CD4-positive, alpha-beta memory T cell (primary cell): ENCODE measurements around the gene SACS. TPM values are rescaled to one million over a fixed set of nuclear protein-coding genes. Genes with fewer than 3 reads are reported as not detected.

Experiments used
- CTCF ChIA-PET: fragments of 350-600 bp; sonication (Branson Sonifier 250); formaldehyde crosslinking; loops from one replicate; lab custom pipeline; 2021; ENCODE audit warnings: inconsistent platforms; ENCODE audit not compliant: partially characterized antibody; lab: Charles Lee
- POLR2A ChIA-PET: fragments of 350-600 bp; sonication (Branson Sonifier 250); formaldehyde crosslinking; loops from one replicate; lab custom pipeline; 2021; ENCODE audit not compliant: partially characterized antibody; lab: Charles Lee
- DNase-seq, 5 donors: peaks; one replicate each; pipeline versions ENCODE4 v3.0.0 to v3.0.0-alpha.2; 2020 to 2022; ENCODE audit warnings: mixed read lengths in 1 of 5
- H3K27ac ChIP-seq: one replicate; pipeline ENCODE4 v1.7.0; 2013; ENCODE audit warnings: low read depth, low read length
- H3K27me3 ChIP-seq: 2 replicates; pipeline ENCODE4 v1.7.0; 2013; ENCODE audit warnings: mild to moderate bottlenecking, low read length, moderate library complexity; ENCODE audit not compliant: insufficient read depth
- H3K36me3 ChIP-seq: 2 replicates; pipeline ENCODE4 v1.7.0; 2013; ENCODE audit warnings: mild to moderate bottlenecking, low read length, moderate library complexity; ENCODE audit not compliant: insufficient read depth
- H3K4me1 ChIP-seq: 2 replicates; pipeline ENCODE4 v1.7.0; 2013; ENCODE audit warnings: mild to moderate bottlenecking, low read length, moderate library complexity; ENCODE audit not compliant: insufficient read depth
- H3K4me3 ChIP-seq, 2 donors: one replicate each; pipeline ENCODE4 v1.7.0; 2013; ENCODE audit warnings: low read length in 2 of 2, mild to moderate bottlenecking in 1 of 2
- H3K9me3 ChIP-seq, 2 donors: one replicate each; pipeline ENCODE4 v1.7.0; 2013; ENCODE audit warnings: low read length in 2 of 2, control low read depth in 1 of 2; ENCODE audit not compliant: control insufficient read depth in 1 of 2
- H3K27ac Mint-ChIP-seq, 7 donors: one replicate each; pipeline ENCODE4 v1.8.0; 2020 to 2021; ENCODE audit warnings: mixed read lengths in 7 of 7, mild to moderate bottlenecking in 6 of 7, inconsistent platforms in 3 of 7, moderate library complexity in 3 of 7
- H3K27me3 Mint-ChIP-seq, 2 donors: one replicate each; pipeline ENCODE4 v1.8.0; 2020 to 2021; ENCODE audit warnings: mixed read lengths in 2 of 2
- H3K36me3 Mint-ChIP-seq, 2 donors: one replicate each; pipeline ENCODE4 v1.8.0; 2020 to 2021; ENCODE audit warnings: mixed read lengths in 2 of 2, inconsistent platforms in 1 of 2, mild to moderate bottlenecking in 1 of 2
- H3K4me1 Mint-ChIP-seq, 4 donors: one replicate each; pipeline ENCODE4 v1.8.0; 2020 to 2021; ENCODE audit warnings: mixed read lengths in 4 of 4, mild to moderate bottlenecking in 1 of 4
- H3K4me3 Mint-ChIP-seq, 8 donors: one replicate each; pipeline ENCODE4 v1.8.0; 2020 to 2021; ENCODE audit warnings: mixed read lengths in 8 of 8, mild to moderate bottlenecking in 7 of 8, moderate library complexity in 6 of 8, inconsistent platforms in 3 of 8
- H3K9me3 Mint-ChIP-seq, 8 donors: one replicate each; pipeline ENCODE4 v1.8.0; 2020 to 2021; ENCODE audit warnings: mixed read lengths in 8 of 8, mild to moderate bottlenecking in 5 of 8, inconsistent platforms in 3 of 8, moderate library complexity in 1 of 8
- intact Hi-C: fragments of 100-400 bp; cut with micrococcal nuclease; formaldehyde crosslinking; loops from one replicate; pipeline ENCODE4 v1.15.1; 2023
- polyA plus RNA-seq, 2 donors: library from polyadenylated mRNA; unstranded; fragments of 300-500 nt; fragmentation: Illumina TruSeq; gene quantifications; one replicate each; pipeline ENCODE4 v1.2.3, GENCODE V29; 2021
- total RNA-seq, 2 experiments: library from RNA; stranded (reverse); gene quantifications; one replicate each; pipeline ENCODE4 v1.2.3, GENCODE V29; 2021

The SACS gene
- total and polyA plus RNA-seq, 4 experiments from 2014 or later, result 5.2 to 32.8 (median 18.3) TPM

GRCh38 chr13:23359882-23360281 lies 73.6 kb downstream of the SACS start:
- Mint-ChIP-seq H3K27ac (peak overlapping the region in 2 of 7 donors; percentile 36 to 47), H3K27me3 (no peaks in the 10 kb centered on the region), H3K4me3 (no peak overlapping the region), H3K36me3 (peaks cover 57 to 75% of the 10 kb centered on the region in 2 donors), H3K4me1 (peaks cover 1 to 7% (median 4%) of the 10 kb centered on the region in 4 donors), H3K9me3 (no peaks in the 10 kb centered on the region)
- DNase-seq, result no peak
- ChIA-PET POLR2A (no interaction called here), CTCF (no interaction called here)
- Histone ChIP-seq H3K27me3 (no peaks in the 10 kb centered on the region), H3K4me1 (no peaks in the 10 kb centered on the region), H3K27ac (no peak overlapping the region), H3K4me3 (no peak overlapping the region), H3K9me3 (no peaks in the 10 kb centered on the region), H3K36me3 (peaks cover 49% of the 10 kb centered on the region)
- intact Hi-C loops, result no loop called here

GRCh38 chr13:23357349-23357748 lies 76.2 kb downstream of the SACS start:
- Mint-ChIP-seq H3K4me1 (peaks cover 2 to 14% (median 8%) of the 10 kb centered on the region in 4 donors), H3K4me3 (no peak overlapping the region), H3K27ac (peak overlapping the region in 1 of 7 donors; percentile 12), H3K27me3 (no peaks in the 10 kb centered on the region), H3K9me3 (no peaks in the 10 kb centered on the region), H3K36me3 (peaks cover 62 to 76% of the 10 kb centered on the region in 2 donors)
- POLR2A ChIA-PET, result no interaction called here
- DNase-seq, result no peak
- H3K27ac ChIP-seq, result no peak overlapping the region
- H3K4me1 ChIP-seq, result no peaks in the 10 kb centered on the region
- H3K4me3 ChIP-seq, result no peak overlapping the region
- H3K36me3 ChIP-seq, result peaks cover 46% of the 10 kb centered on the region
- intact Hi-C loops, result no loop called here
- H3K27me3 ChIP-seq, result no peaks in the 10 kb centered on the region
- H3K9me3 ChIP-seq, result no peaks in the 10 kb centered on the region
- CTCF ChIA-PET, result no interaction called here

DNA sequence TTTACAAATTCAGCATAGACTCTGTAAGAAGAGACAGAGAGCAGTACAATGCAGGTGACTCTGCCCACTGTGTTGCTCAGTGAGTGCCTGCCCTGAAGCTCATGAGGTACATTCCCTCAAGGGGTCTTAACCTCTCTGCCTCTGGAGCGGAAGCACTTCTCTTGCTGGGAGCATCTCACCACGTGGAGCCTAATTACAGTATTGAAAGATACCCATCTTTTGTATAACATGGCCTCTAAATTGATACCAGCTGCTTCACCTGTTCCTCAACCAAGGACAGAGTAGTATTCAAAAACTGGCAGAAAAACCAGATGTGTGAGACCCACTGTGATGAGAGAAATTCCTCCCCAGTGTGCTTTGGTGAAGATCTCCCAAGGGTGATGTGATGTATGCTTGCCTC lies 77.1 kb downstream of the SACS start:
- Histone ChIP-seq H3K9me3 (no peaks in the 10 kb centered on the region), H3K27ac (no peak overlapping the region), H3K27me3 (no peaks in the 10 kb centered on the region), H3K4me3 (no peak overlapping the region), H3K4me1 (no peaks in the 10 kb centered on the region), H3K36me3 (peaks cover 42% of the 10 kb centered on the region)
- intact Hi-C loops, result no loop called here
- DNase-seq, result no peak
- Mint-ChIP-seq H3K4me1 (peaks cover 3 to 14% (median 8%) of the 10 kb centered on the region in 4 donors), H3K4me3 (no peak overlapping the region), H3K27ac (no peak overlapping the region), H3K36me3 (peaks cover 67 to 76% of the 10 kb centered on the region in 2 donors), H3K9me3 (no peaks in the 10 kb centered on the region), H3K27me3 (no peaks in the 10 kb centered on the region)
- ChIA-PET CTCF (no interaction called here), POLR2A (no interaction called here)

DNA sequence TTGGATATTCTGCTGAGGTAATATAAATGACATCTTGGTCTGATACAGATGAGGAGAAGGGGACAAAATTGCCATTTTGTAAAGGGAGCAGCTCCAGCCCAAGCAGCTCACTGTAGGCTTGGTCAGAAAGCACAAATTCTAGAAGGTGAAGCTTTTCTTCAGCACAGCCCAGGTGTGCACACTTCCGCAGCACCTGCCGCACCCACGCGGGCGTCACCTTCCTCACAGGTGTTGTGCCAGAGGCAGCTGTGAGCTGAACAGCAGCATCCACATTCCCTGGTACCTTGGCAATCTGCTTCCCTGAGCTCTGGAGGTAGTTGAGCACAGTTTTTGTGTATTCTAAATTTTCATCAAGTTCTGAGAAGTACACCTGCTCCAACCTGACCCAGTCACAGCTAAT lies 79.0 kb downstream of the SACS start:
- intact Hi-C loops, result no loop called here
- H3K4me1 ChIP-seq, result no peaks in the 10 kb centered on the region
- no peak overlapping the region for H3K27ac Mint-ChIP-seq
- ChIA-PET POLR2A (no interaction called here), CTCF (interaction anchor here (1.1 kb wide), 1 partner anchor 52 kb away, joined by 3 read pairs; no protein-coding TSS in a partner anchor)
- no peak overlapping the region for H3K4me3 ChIP-seq
- H3K27ac ChIP-seq, result no peak overlapping the region
- H3K4me1 Mint-ChIP-seq, result peaks cover 4 to 14% (median 10%) of the 10 kb centered on the region in 4 donors
- peaks cover 44% of the 10 kb centered on the region for H3K36me3 ChIP-seq
- H3K36me3 Mint-ChIP-seq, result peaks cover 74 to 83% of the 10 kb centered on the region in 2 donors
- no peak overlapping the region for H3K4me3 Mint-ChIP-seq
- no peaks in the 10 kb centered on the region for H3K27me3 Mint-ChIP-seq
- H3K27me3 ChIP-seq, result no peaks in the 10 kb centered on the region
- H3K9me3 ChIP-seq, result no peaks in the 10 kb centered on the region
- no peak for DNase-seq
- H3K9me3 Mint-ChIP-seq, result no peaks in the 10 kb centered on the region

DNA sequence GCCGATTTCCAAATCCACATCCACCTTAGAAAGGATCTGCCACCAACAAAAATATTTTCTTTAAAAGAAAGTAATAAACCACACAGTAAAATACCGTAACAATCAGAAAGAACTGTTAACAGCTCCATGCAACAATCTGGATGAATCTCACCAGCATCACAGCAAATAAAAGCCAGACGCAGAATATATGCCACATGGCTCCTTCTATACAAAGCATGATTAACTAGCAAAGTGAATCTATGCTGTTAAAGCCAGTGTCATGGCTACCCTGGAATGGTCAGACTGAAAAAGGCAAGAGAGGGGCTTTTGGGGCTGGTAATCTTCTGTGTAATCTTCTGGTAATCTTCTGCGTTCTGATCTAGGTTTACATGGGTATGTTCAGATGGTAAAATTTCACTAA lies 81.3 kb downstream of the SACS start:
- H3K27me3 ChIP-seq, result no peaks in the 10 kb centered on the region
- H3K36me3 Mint-ChIP-seq, result peaks cover 91 to 92% of the 10 kb centered on the region in 2 donors
- no peak overlapping the region for H3K4me3 ChIP-seq
- ChIA-PET CTCF (no interaction called here), POLR2A (no interaction called here)
- H3K4me1 ChIP-seq, result no peaks in the 10 kb centered on the region
- no peak overlapping the region for H3K4me3 Mint-ChIP-seq
- H3K4me1 Mint-ChIP-seq, result peaks cover 9 to 14% (median 12%) of the 10 kb centered on the region in 4 donors
- H3K27ac ChIP-seq, result no peak overlapping the region
- H3K9me3 ChIP-seq, result no peaks in the 10 kb centered on the region
- H3K9me3 Mint-ChIP-seq, result no peaks in the 10 kb centered on the region
- intact Hi-C loops, result no loop called here
- H3K27ac Mint-ChIP-seq, result no peak overlapping the region
- no peaks in the 10 kb centered on the region for H3K27me3 Mint-ChIP-seq
- H3K36me3 ChIP-seq, result peaks cover 44% of the 10 kb centered on the region
- no peak for DNase-seq

DNA sequence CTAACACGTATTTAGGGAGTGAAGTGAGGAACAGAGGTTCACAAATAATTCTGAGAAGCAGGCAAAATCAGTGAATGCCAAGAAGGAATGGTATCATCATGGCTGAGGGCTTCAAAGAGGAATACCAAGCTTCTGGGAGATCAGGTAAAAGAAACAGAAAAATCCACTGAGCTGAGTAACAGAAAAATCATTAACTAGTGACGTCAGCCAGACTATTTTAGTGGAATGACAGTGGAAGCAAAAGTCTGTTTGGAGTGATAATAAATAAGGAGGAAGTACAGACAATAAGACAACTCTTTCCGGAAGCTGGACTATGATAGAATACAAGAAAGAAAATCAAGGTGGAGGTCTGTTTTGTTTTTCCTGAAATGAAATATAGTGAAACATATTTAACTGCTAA lies 83.5 kb downstream of the SACS start:
- Histone ChIP-seq H3K9me3 (no peaks in the 10 kb centered on the region), H3K4me1 (no peaks in the 10 kb centered on the region), H3K36me3 (peaks cover 32% of the 10 kb centered on the region), H3K27ac (no peak overlapping the region), H3K27me3 (no peaks in the 10 kb centered on the region), H3K4me3 (no peak overlapping the region)
- POLR2A ChIA-PET, result no interaction called here
- DNase-seq, result no peak
- Mint-ChIP-seq H3K36me3 (peaks cover 87% of the 10 kb centered on the region in 2 donors), H3K9me3 (peaks cover 0 to 3% (median 0%) of the 10 kb centered on the region in 8 donors), H3K27me3 (no peaks in the 10 kb centered on the region), H3K27ac (no peak overlapping the region), H3K4me3 (no peak overlapping the region), H3K4me1 (peaks cover 6 to 14% (median 10%) of the 10 kb centered on the region in 4 donors)
- CTCF ChIA-PET, result no interaction called here
- intact Hi-C loops, result no loop called here

GRCh38 chr13:23349161-23349897 lies 84.2 kb downstream of the SACS start:
- Histone ChIP-seq H3K27ac (no peak overlapping the region), H3K4me1 (no peaks in the 10 kb centered on the region), H3K36me3 (peaks cover 26% of the 10 kb centered on the region), H3K27me3 (no peaks in the 10 kb centered on the region), H3K9me3 (no peaks in the 10 kb centered on the region), H3K4me3 (no peak overlapping the region)
- intact Hi-C loops, result no loop called here
- POLR2A ChIA-PET, result no interaction called here
- CTCF ChIA-PET, result no interaction called here
- H3K4me1 Mint-ChIP-seq, result peaks cover 5 to 13% (median 8%) of the 10 kb centered on the region in 4 donors
- DNase-seq, result no peak
- peaks cover 86 to 87% of the 10 kb centered on the region in 2 donors for H3K36me3 Mint-ChIP-seq
- H3K27ac Mint-ChIP-seq, result no peak overlapping the region
- H3K27me3 Mint-ChIP-seq, result no peaks in the 10 kb centered on the region
- no peak overlapping the region for H3K4me3 Mint-ChIP-seq
- peaks cover 0 to 5% (median 0%) of the 10 kb centered on the region in 8 donors for H3K9me3 Mint-ChIP-seq
